HG02885 (cell line): ENCODE measurements around the gene MAP3K15.

Source experiments
- ATAC-seq: cut with Tn5 transposase; IDR thresholded peaks from one replicate; pipeline ENCODE4 v1.9.1; 2021; ENCODE audit warnings: mild to moderate bottlenecking; ENCODE audit not compliant: unreplicated experiment, poor library complexity

MAP3K15 gene

GRCh38 chrX:19350941-19351384 lies 164.3 kb downstream of the MAP3K15 start:
- ATAC-seq, result peak; percentile 91

- no peak for ATAC-seq
Observed at GRCh38 chrX:19349264-19349663, 166.0 kb downstream of the MAP3K15 start.

- ATAC-seq, result no peak
Observed at GRCh38 chrX:19347916-19348315, 167.4 kb downstream of the MAP3K15 start.

GRCh38 chrX:19344661-19345060 lies 170.6 kb downstream of the MAP3K15 start:
- no peak for ATAC-seq

- peak; percentile 98 for ATAC-seq
Observed at GRCh38 chrX:19343535-19344408, 171.5 kb downstream of the MAP3K15 start, which contains the start of gene PDHA1. Gene PDHA1, plus strand, starts transcription at chrX:19343927. Its CDS starts 111 bp downstream, at chrX:19344038.

- ATAC-seq, result no peak
Observed at GRCh38 chrX:19343085-19343534, 172.2 kb downstream of the MAP3K15 start.

- no peak for ATAC-seq
Observed at GRCh38 chrX:19342331-19342906, 172.9 kb downstream of the MAP3K15 start.

- no peak for ATAC-seq
Observed at GRCh38 chrX:19334945-19335626, 180.2 kb downstream of the MAP3K15 start.

- no peak for ATAC-seq
Observed at GRCh38 chrX:19332983-19333382, 182.3 kb downstream of the MAP3K15 start.

- ATAC-seq, result no peak
Observed at GRCh38 chrX:19331831-19332230, 183.5 kb downstream of the MAP3K15 start.

- ATAC-seq, result no peak
Observed at GRCh38 chrX:19326567-19326966, 188.7 kb downstream of the MAP3K15 start.
